Measurements from ENCODE around the gene MYOF. TPM values are rescaled to one million over a fixed set of nuclear protein-coding genes. Genes with fewer than 3 reads are reported as not detected.

Gene MYOF
- total RNA-seq, 4 donors from 2014 or later, result 61.1 to 123 (median 99.6) TPM

- Histone ChIP-seq H3K27ac (peak overlapping the region; percentile 69 to 95 (median 90)), H3K9me3 (no peaks in the 10 kb centered on the region), H3K36me3 (peaks cover 0 to 57% (median 7%) of the 10 kb centered on the region in 3 donors), H3K4me1 (peaks cover 39 to 61% (median 50%) of the 10 kb centered on the region in 3 donors), H3K27me3 (no peaks in the 10 kb centered on the region), H3K4me3 (peak overlapping the region in 1 of 4 donors; percentile 39)
- WGBS, 2 donors, result 1 to 44% methylated on average over 5 to 6 of the region's 6 CpGs
- DNase-seq, result no peak
- intact Hi-C loops (cut with DNase I), result no loop called here
- TF ChIP-seq, protein P1, sequence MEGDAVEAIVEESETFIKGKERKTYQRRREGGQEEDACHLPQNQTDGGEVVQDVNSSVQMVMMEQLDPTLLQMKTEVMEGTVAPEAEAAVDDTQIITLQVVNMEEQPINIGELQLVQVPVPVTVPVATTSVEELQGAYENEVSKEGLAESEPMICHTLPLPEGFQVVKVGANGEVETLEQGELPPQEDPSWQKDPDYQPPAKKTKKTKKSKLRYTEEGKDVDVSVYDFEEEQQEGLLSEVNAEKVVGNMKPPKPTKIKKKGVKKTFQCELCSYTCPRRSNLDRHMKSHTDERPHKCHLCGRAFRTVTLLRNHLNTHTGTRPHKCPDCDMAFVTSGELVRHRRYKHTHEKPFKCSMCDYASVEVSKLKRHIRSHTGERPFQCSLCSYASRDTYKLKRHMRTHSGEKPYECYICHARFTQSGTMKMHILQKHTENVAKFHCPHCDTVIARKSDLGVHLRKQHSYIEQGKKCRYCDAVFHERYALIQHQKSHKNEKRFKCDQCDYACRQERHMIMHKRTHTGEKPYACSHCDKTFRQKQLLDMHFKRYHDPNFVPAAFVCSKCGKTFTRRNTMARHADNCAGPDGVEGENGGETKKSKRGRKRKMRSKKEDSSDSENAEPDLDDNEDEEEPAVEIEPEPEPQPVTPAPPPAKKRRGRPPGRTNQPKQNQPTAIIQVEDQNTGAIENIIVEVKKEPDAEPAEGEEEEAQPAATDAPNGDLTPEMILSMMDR (IDR thresholded peaks at IDR 0.05), result no peak
- peak in 1 of 4 donors; percentile 10 for TF ChIP-seq POLR2A (IDR thresholded peaks at IDR 0.05)
Observed at GRCh38 chr10:93458821-93459257, 23.3 kb downstream of the MYOF start.

DNA sequence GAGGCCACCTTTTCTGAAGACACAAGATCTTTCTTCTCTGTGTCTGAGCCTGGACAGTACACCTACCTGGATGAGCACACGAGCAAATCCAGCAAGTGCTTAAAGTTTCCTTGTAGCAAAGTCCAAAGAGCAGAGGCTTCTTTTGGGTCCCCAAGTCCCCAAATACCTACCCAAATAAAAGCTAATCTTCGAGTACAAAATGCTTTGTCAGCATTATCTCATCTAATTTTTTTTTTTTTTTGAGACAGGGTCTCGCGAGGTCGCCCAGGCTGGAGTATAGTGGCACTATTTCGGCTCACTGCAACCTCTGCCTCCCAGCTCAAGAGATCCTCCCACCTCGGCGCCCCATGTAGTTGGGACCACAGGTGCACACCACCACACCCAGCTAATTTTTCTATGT is 24.6 kb downstream of the MYOF start:
- intact Hi-C loops (cut with DNase I), result no loop called here
- Histone ChIP-seq H3K27ac (peak overlapping the region in 2 of 4 donors; percentile 89 to 90), H3K4me3 (no peak overlapping the region), H3K9me3 (no peaks in the 10 kb centered on the region), H3K27me3 (no peaks in the 10 kb centered on the region), H3K4me1 (peaks cover 29 to 48% (median 38%) of the 10 kb centered on the region in 3 donors), H3K36me3 (peaks cover 0 to 70% (median 7%) of the 10 kb centered on the region in 3 donors)
- 86 to 89% methylated on average over 8 of the region's 8 CpGs for WGBS, 2 donors
- no peak for DNase-seq
- TF ChIP-seq POLR2A (IDR thresholded peaks at IDR 0.05), result no peak
- TF ChIP-seq, protein P1 (IDR thresholded peaks at IDR 0.05), result no peak

DNA sequence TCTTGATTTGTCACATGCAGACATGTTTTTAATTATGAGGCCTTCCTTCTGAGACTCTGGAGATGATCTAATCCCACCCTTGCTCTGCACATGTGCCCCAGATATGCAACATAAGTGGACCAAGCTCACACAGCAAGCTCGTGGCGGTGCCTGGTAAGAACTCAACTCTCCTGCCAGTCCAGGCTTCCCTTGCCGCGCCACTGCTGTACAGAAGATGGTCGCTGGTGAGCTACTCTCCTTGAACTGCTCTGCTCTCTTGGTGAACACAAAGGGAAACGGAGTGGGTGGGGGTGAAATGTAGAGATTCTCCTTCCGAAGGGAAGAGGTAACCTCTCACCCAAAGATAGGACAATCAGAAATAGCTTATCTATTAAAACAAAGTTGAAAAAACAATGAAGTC is 25.7 kb downstream of the MYOF start:
- Histone ChIP-seq H3K27me3 (no peaks in the 10 kb centered on the region), H3K4me3 (no peak overlapping the region), H3K27ac (peak overlapping the region in 2 of 4 donors; percentile 45 to 90), H3K4me1 (peaks cover 25 to 38% (median 28%) of the 10 kb centered on the region in 3 donors), H3K36me3 (peaks cover 0 to 78% (median 11%) of the 10 kb centered on the region in 3 donors), H3K9me3 (no peaks in the 10 kb centered on the region)
- TF ChIP-seq, protein P1 (IDR thresholded peaks at IDR 0.05), result no peak
- no peak for TF ChIP-seq POLR2A (IDR thresholded peaks at IDR 0.05)
- intact Hi-C loops (cut with DNase I), result no loop called here
- no peak for DNase-seq
- WGBS, 2 donors, result 79 to 88% methylated on average over 7 of the region's 7 CpGs

DNA sequence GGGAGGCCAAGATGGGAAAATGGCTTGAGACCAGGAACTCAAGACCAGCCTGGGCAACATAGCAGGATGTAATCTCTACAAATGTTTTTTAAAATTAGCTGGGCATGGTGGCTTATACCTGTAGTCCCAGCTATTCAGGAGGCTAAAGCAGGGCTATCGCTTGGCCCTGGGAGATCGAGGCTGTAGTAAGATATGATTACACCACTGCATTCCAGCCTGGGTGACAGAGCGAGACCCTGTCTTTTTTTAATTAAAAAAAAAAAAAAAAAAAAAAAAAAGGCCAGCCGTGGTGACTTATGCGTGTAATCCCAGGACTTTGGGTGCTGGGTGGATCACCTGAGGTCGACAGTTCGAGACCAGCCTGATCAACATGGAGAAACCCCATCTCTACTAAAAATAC is 27.4 kb downstream of the MYOF start:
- no peak overlapping the region for H3K27ac ChIP-seq
- H3K4me1 ChIP-seq, result peaks cover 16 to 25% (median 20%) of the 10 kb centered on the region in 3 donors
- H3K9me3 ChIP-seq, result no peaks in the 10 kb centered on the region
- no peak overlapping the region for H3K4me3 ChIP-seq
- WGBS, 2 donors, result 95 to 100% methylated on average over 5 to 7 of the region's 7 CpGs
- H3K27me3 ChIP-seq, result no peaks in the 10 kb centered on the region
- DNase-seq, result no peak
- H3K36me3 ChIP-seq, result peaks cover 0 to 87% (median 20%) of the 10 kb centered on the region in 3 donors
- intact Hi-C loops (cut with DNase I), result no loop called here
- TF ChIP-seq, protein P1 (IDR thresholded peaks at IDR 0.05), result no peak
- TF ChIP-seq POLR2A (IDR thresholded peaks at IDR 0.05), result no peak

GRCh38 chr10:93454146-93454545 is 28.0 kb downstream of the MYOF start:
- peaks cover 0 to 90% (median 20%) of the 10 kb centered on the region in 3 donors for H3K36me3 ChIP-seq
- 74 to 89% methylated on average over 2 of the region's 2 CpGs for WGBS, 2 donors
- intact Hi-C loops (cut with DNase I), result no loop called here
- H3K27me3 ChIP-seq, result no peaks in the 10 kb centered on the region
- TF ChIP-seq, protein P1 (IDR thresholded peaks at IDR 0.05), result no peak
- H3K27ac ChIP-seq, result no peak overlapping the region
- DNase-seq, result no peak
- peaks cover 13 to 19% (median 14%) of the 10 kb centered on the region in 3 donors for H3K4me1 ChIP-seq
- no peak overlapping the region for H3K4me3 ChIP-seq
- no peaks in the 10 kb centered on the region for H3K9me3 ChIP-seq
